Measurements from ENCODE around the gene NOVA2.

NOVA2 gene

GRCh38 chr19:45962021-45962420 is 11.6 kb downstream of the NOVA2 start:
- DNase-seq (ENCODE audit: low read depth in 3 of 3, low spot score in 1 of 3) = no peak

DNA sequence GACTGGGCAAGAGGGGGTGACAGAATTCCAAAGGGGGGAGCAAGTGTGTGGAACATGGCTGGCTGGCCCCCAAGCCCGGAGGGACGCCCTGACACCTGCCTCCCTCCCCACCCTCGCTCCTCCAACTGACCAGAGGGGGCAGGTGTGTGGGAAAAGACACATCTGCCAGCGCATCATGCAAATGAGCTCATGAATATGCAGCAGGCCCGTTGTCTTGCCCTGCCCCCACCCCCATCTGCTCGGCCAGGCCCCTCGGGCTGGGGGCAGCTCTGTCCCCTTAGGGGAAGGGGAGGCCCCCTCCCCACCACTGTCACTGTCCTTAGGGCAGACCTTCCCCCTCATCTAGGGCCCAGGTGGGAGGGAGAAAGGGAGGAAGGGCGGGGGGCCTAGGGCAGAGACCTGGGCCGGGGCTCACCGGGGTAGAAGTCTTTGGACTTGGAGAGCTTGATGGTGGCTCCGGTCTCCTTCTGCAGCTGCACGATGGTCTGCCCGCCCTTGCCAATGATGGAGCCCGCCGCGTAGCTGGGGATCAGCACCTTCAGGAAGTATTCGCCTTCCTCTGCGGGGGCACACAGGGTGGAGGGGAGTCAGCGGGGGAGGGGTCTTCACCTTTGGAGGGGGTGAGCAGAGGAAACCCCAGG is 12.9 kb downstream of the NOVA2 start:
- DNase-seq (ENCODE audit: low read depth in 3 of 3, low spot score in 1 of 3) = no peak

DNA sequence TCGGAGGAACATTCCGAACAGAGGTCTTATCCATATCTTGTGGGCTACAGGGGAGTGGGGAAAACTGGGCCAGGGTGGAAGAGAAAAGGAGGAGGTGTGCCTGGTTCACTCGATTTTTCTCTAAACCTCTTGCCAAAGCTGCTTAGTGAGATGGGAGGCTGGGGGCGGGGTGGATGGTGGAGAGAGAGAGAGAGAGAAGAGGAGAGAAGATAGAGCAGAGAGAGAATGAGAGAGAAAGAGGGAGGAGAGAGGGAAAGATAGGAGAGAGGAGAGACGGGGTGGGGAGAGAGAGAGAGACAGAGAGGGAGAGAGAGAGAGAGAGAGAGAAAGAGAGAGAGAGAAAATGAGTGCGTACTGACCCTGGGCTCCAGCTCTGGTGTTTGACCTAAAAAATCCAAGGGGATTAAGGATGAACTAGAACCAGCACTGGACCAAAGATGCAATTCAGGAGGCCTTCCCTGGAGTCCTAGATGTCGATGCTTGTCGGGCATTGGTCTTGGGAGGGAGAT is 14.1 kb downstream of the NOVA2 start:
- DNase-seq (ENCODE audit: low read depth in 3 of 3, low spot score in 1 of 3) = no peak

GRCh38 chr19:45958769-45959516 is 14.7 kb downstream of the NOVA2 start:
- no peak for DNase-seq (ENCODE audit: low read depth in 3 of 3, low spot score in 1 of 3)

- no peak for DNase-seq (ENCODE audit: low read depth in 3 of 3, low spot score in 1 of 3)
Observed at GRCh38 chr19:45958320-45958719, 15.3 kb downstream of the NOVA2 start.

GRCh38 chr19:45955905-45956608 is 17.6 kb downstream of the NOVA2 start:
- no peak for DNase-seq (ENCODE audit: low read depth in 3 of 3, low spot score in 1 of 3)

- DNase-seq (ENCODE audit: low read depth in 3 of 3, low spot score in 1 of 3) = no peak
Observed at GRCh38 chr19:45954156-45954555, 19.5 kb downstream of the NOVA2 start.

DNA sequence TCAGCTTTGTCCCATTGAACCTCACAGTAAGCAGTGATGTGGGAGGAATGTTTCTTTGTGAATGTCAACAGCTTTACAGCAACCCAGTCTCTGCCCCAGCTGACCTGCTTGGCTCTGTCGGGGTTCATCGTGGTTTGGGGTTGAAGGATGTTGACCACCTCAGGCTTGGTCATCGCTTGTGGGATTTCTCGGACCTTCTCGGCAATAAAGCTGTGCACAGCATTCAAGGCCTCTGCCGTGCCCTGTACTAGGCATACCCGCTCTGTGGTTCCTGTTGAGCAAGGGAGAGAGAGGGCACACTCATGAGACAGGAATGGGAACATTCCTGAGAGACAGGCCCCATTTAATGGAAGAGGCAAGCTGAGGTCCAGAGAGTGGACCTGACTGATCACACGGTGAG is 20.0 kb downstream of the NOVA2 start:
- no peak for DNase-seq (ENCODE audit: low read depth in 3 of 3, low spot score in 1 of 3)

DNA sequence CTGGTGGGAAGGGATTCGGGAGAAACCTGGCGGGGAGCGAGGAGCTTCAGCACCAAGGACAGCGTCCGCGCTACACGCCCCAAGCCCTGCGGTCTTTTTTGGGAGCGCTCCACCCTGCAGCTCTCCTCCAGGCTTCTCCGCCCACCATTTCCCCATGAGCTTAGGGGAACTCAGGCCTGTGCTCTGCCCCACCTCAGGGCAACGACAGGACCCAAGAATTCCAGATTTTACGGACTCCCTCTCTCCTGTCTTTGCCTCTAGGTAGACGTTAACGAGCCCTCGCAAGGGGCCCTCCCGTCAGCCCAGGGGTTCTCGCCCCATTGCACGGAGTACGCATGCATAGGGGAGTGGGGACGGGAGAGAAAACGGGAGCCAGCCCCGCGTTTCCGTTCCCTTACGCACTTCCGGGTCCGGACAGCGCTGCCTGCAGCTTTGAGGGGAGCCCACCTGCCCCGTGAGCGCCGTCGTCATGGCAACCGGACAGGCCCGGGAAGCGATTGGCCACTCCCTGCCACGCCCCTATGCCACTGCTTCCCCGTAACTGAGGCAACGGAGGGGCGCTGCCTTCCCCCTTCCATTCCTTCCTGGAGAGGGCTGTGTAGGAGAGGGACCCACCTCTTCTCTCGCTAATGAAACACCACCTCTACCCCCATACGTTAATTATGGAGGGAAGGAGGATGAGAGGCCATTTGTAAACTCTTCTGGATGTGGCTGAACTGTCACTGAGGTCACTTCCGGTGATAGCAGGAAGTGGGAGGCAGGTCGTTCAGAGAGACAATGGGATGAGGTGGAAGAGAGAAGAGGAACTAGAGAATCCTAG is 20.8 kb downstream of the NOVA2 start:
- peak in 1 of 3 donors; percentile 22 for DNase-seq (ENCODE audit: low read depth in 3 of 3, low spot score in 1 of 3)

- DNase-seq (ENCODE audit: low read depth in 3 of 3, low spot score in 1 of 3) = no peak
Observed at GRCh38 chr19:45952341-45952685, 21.4 kb downstream of the NOVA2 start.

DNA sequence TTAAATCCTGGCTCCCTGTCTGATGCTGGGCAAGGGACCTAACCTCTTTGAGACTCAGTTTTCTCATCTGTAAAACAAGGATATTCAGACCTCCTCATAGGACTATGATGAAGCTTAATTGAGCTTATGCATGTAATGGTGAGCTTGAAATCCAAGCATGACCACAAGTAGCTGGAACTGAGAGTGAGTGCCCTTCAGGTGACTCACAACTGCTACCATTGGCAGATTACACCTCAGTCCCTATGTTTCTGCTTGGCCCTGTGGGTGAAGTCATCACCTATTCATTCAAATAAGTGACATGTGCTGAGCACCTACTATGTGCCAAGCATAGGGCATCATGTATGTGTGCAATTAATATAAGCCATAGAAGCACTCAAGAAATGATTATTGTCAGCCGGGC is 25.7 kb downstream of the NOVA2 start:
- no peak for DNase-seq (ENCODE audit: low read depth in 3 of 3, low spot score in 1 of 3)

DNA sequence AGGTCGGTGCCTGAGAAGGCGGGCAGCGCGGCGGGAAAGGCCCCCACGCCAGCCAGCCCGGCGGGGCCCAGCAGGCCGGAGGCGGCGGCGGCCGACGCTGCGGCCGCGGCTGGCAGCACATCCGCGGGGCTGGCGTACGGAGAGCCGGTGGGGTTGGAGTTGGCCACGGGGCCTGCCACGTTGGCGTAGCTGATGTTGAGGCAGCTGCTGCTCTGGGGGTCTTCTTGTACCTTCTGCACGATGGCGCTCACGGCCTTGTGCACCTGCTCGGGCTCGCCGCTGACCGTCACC is 33.2 kb downstream of the NOVA2 start:
- no peak for DNase-seq (ENCODE audit: low read depth in 3 of 3, low spot score in 1 of 3)

DNA sequence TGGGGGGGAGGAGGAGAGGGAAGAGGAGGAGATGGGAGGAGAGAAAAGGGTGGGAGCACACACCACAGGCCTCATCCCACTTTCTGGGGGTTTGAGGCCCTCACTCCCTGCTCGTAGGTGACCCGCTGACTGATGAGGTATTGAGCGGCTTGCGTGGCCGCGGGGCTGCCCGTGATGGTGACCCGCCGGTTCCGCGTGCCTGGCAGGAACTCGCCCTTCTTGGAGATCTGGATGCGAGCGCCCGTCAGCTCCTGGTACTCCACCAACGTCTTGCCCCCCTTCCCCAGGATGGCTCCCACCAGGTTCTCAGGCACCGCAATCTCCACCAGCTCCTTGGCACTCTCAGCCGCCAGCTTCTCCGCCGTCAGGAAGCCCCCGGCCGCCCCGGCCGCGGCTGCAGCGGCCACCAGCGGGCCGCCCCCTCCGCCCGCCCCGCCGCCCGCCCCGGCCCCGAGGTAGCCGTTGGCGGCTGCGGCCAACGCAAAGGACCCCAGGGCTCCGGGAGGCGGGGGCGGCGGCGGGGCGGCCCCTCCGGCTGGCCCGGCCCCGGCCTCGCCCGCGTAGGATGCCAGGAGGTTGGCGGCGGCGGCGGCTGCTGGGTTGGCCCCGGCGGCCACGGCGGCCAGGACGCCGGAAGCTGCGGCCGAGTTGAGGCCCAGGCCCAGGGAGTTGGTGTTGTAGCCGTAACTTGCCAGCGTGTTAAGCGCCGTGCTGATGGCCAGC is 33.7 kb downstream of the NOVA2 start:
- DNase-seq (ENCODE audit: low read depth in 3 of 3, low spot score in 1 of 3) = no peak

- no peak for DNase-seq (ENCODE audit: low read depth in 3 of 3, low spot score in 1 of 3)
Observed at GRCh38 chr19:45938733-45939319, 34.8 kb downstream of the NOVA2 start.

DNA sequence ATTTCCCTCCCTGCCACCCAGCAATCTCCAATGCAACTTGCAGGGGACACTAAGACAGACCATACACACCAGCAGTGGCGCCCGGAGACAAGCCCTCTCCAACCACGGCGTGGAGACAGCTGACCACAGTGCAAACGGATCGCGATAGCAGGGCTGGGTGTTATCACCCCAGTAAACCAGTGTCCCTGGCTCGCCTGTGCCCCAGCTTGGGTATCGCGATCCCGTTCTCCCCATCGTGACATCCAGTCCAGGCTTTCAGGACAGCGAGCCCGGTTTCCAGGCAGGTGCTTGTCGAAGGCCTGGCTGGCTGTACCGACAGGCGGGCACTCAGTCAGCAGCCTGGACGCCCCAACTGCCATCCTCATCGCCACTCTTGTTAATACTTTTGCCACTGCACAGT is 38.4 kb downstream of the NOVA2 start:
- no peak for DNase-seq (ENCODE audit: low read depth in 3 of 3, low spot score in 1 of 3)

DNA sequence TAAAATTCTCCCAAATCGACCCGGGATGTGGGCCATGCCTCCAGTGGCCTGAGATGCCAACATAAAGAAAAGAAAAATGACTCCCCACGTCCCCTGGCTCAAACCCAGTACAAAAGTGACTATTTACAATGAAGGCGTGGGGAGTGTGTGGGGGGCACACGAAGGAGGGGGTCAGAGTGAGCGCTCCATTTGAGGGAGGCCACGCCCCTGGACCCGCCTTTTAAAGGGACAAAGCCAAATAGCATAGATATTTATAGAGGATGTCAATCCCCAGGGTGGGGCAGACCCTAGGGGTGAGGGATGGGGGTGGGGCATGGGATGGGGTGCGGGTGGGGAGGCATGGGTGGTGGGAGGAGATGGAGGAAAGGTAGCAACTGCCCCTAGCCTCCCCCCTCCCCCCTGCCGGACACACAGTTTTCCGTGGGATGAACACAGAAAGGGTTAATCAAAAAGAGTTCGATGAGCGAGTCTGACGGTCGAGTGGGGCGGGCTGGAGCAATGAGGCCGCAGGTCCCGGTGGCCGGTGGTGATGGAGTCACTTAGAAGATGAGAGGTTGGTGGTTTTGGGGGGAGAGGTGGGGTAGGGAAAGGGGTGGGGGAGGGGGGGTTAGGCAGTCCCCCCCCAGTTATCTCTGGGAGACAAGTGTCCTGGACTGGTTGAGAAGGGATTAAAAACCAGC is 39.0 kb downstream of the NOVA2 start:
- DNase-seq (ENCODE audit: low read depth in 3 of 3, low spot score in 1 of 3) = no peak

- DNase-seq (ENCODE audit: low read depth in 3 of 3, low spot score in 1 of 3) = no peak
Observed at GRCh38 chr19:45933759-45934158, 39.9 kb downstream of the NOVA2 start.

- no peak for DNase-seq (ENCODE audit: low read depth in 3 of 3, low spot score in 1 of 3)
Observed at GRCh38 chr19:45931055-45931454, 42.6 kb downstream of the NOVA2 start.

DNA sequence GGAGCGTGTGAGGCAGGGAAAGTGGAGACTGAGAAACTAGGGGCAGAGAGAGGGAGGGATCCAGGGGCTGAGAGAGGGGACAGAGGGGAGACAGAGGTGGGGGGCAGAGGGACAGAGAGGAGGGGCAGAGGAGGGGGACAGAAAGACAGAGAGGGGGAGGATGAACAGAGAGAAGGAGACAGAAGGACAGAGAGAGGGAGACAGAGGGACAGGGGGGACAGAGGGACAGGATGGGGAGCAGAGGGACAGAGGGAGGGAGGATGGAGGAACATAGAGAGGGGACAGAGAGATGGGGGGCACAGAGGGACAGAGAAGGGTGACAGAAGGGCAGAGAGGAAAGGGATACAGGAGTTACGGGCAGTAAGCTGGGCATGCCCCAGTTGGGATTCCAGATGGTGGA is 44.4 kb downstream of the NOVA2 start:
- no peak for DNase-seq (ENCODE audit: low read depth in 3 of 3, low spot score in 1 of 3)
